OCI-M2 (cell line): Measurements from ENCODE around the gene DOCK7.

Experiments used
- DNase-seq: peaks from one replicate; lab custom pipeline; 2025; ENCODE audit not compliant: unreplicated experiment; lab: John Stamatoyannopoulos, UW

The DOCK7 gene

GRCh38 chr1:62423580-62424242 lies 264.5 kb downstream of the DOCK7 start:
- no peak for DNase-seq

GRCh38 chr1:62420214-62420613 lies 268.0 kb downstream of the DOCK7 start:
- DNase-seq: no peak

DNA sequence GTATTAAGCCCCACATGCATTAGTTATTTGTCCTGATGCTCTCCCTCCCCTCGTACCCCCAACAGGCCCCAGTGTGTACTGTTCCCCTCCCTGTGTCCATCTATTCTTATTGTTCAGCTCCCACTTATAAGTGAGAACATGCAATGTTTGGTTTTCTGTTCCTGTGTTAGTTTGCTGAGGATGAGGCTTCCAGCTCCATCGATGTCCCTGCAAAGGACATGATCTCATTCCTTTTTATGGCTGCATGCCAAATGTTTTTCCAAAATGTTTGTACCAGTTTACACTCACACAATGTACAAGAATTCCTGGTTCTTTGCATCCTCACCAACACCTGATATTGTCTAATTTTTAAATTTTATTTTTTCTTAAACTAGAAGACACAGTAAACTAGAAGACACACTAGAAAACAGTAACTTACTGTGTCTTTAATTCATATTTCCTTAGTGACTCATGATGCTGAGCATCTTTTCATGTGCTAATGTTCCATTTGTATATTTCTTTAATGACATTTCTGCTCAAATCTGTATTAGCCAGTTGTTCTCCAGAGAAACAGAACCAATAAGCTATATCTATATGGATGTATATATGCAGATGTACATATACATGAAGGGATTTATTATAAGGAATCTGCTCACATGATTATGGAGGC lies 270.7 kb downstream of the DOCK7 start:
- no peak for DNase-seq

DNA sequence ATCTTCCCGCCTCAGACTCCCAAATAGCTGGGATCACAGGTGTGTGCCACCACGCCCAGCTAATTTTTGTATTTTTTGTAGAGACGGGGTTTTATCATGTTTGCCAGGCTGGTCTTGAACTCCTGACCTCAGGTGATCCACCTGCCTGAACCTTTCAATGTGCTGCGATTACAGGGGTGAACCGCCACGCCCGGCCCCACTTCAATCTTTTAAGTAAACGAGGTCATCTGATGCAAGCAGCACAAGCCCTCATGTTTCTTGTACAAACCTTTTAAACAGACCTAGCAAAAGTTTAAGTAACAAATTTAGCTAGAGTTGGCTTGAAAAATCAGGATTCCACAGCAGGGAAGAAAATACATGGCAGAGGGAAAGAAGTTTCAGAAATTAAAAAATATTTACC lies 272.5 kb downstream of the DOCK7 start:
- DNase-seq: no peak

GRCh38 chr1:62407398-62408009 lies 280.7 kb downstream of the DOCK7 start:
- DNase-seq: peak; percentile 7

DNA sequence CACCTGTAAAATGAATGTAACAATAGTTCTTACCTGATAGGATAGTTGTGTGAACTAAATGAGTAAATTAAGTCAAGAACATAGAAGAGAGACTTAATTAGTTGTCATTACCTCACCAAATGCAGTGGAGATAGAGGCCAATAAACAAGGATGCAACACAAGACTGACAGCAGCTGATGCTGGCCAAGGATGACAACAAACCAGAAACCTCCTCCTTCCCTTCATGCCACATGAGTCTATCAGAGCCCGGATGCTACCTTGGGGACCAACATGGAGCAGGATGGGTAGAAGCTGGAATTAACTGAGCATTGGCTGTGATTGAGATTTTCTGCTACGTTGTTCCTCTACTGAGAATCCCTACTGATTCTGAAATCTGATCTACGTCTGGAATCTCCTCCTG lies 281.6 kb downstream of the DOCK7 start:
- DNase-seq: no peak

- no peak for DNase-seq
These were observed 282.9 kb downstream of the DOCK7 start for GRCh38 chr1:62405247-62405646.
